ENCODE measurements around the gene AFDN.
A peak's percentile ranks its signal among the peaks of the same experiment; 100 is the strongest.

Gene AFDN

GRCh38 chr6:168007592-168008338 is 181.1 kb downstream of the AFDN start:
- Histone ChIP-seq H3K27ac (no peak overlapping the region), H3K4me3 (no peak overlapping the region)
- TF ChIP-seq, protein P1, sequence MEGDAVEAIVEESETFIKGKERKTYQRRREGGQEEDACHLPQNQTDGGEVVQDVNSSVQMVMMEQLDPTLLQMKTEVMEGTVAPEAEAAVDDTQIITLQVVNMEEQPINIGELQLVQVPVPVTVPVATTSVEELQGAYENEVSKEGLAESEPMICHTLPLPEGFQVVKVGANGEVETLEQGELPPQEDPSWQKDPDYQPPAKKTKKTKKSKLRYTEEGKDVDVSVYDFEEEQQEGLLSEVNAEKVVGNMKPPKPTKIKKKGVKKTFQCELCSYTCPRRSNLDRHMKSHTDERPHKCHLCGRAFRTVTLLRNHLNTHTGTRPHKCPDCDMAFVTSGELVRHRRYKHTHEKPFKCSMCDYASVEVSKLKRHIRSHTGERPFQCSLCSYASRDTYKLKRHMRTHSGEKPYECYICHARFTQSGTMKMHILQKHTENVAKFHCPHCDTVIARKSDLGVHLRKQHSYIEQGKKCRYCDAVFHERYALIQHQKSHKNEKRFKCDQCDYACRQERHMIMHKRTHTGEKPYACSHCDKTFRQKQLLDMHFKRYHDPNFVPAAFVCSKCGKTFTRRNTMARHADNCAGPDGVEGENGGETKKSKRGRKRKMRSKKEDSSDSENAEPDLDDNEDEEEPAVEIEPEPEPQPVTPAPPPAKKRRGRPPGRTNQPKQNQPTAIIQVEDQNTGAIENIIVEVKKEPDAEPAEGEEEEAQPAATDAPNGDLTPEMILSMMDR (IDR thresholded peaks at IDR 0.05) = no peak
- peak; percentile 68 for DNase-seq (ENCODE audit: low spot score)

DNA sequence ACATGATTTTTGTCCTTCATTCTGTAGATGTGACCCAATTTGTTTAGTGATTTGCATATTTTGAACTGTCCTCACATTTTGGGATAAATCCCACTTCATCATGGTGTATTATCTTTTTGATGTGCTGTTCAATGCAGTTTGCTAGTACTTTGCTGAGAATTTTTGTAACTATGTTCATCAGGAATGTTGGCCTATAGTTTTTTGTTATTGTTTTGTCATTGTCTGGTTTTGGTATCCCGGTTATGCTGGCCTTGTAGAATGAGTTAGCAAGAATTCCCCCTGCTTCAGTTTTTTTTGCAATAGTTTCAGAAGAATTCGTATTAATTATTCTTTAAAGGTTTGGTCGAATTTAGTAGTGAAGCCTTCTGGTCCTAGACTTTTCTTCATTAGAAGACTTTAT is 182.6 kb downstream of the AFDN start:
- H3K4me3 ChIP-seq = no peak overlapping the region
- no peak overlapping the region for H3K27ac ChIP-seq
- DNase-seq (ENCODE audit: low spot score) = no peak
- TF ChIP-seq, protein P1 (IDR thresholded peaks at IDR 0.05) = no peak

- TF ChIP-seq, protein P1 (IDR thresholded peaks at IDR 0.05) = no peak
- Histone ChIP-seq H3K27ac (no peak overlapping the region), H3K4me3 (no peak overlapping the region)
- no peak for DNase-seq (ENCODE audit: low spot score)
These were observed 184.6 kb downstream of the AFDN start for GRCh38 chr6:168011291-168011690.

DNA sequence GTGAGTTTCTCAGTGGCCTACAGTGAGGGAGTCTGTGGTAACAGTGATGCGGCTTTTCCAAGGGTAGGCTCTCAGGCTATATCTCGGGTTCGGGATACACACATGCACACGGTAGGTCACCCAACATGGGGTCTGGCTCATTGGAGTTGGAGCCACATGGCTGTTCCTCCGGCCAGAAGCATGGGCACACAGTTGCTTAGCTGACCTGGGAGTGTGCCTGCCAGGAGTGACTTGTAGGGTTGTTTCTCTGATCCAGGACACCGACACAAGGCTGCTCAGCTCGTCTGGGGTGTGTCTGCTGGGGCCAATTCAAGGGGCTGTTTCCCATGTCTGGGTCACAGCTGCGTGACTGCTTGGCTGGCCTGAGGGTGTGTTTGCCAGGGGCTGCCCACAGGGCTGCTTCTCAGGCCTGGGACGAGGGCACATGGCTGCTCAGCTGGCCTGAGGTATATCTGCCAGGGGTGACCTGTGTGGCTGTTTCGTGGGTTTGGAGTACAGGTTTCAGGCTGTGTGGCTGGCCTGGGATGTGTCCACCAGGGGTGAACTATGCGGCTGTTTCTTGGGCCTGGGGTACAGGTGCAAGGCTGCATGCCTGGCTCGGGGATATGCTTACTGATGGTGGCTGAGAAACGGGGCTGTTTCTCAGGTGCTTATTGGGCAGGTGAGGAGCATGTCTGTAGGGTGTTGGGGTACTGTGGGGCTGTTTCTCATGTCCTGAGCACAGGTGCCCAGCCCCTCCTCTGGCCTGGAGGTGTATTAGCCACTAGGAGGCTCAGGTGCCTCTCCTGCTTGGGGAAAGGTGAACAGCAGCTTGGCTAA is 185.9 kb downstream of the AFDN start:
- TF ChIP-seq, protein P1 (IDR thresholded peaks at IDR 0.05) = no peak
- Histone ChIP-seq H3K4me3 (no peak overlapping the region), H3K27ac (no peak overlapping the region)
- DNase-seq (ENCODE audit: low spot score) = peak; percentile 58

- H3K4me3 ChIP-seq = no peak overlapping the region
- peak; percentile 38 for DNase-seq (ENCODE audit: low spot score)
- no peak overlapping the region for H3K27ac ChIP-seq
- TF ChIP-seq, protein P1 (IDR thresholded peaks at IDR 0.05) = no peak
These were observed 186.7 kb downstream of the AFDN start for GRCh38 chr6:168013250-168013915.

DNA sequence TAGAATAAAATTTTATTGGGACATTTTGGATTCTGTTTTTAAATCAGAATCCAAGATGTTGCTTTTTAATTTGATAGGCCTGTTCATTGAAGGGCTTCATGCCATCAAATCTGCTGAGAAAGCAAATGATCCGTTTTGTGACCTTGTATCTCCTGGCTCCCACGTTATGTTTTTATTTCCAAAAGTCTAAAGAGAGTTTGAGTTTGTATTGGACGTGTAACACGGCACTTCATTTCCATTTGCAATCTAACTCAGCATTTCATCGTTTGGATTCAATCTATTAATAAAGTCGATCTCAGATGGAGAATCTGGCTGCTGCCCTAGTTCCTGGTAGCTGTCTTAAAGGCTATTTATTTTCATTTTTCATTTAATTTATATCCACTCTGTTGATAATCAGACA is 187.7 kb downstream of the AFDN start:
- no peak overlapping the region for H3K27ac ChIP-seq
- DNase-seq (ENCODE audit: low spot score) = no peak
- no peak overlapping the region for H3K4me3 ChIP-seq
- TF ChIP-seq, protein P1 (IDR thresholded peaks at IDR 0.05) = no peak

Data from coronary artery (tissue), 2 donors.